Smooth muscle cell (in vitro differentiated cells): ENCODE data around the gene SAPCD1. TPM values are rescaled to one million over a fixed set of nuclear protein-coding genes. Genes with fewer than 3 reads are reported as not detected.

Experiments
- DNase-seq: peaks from one replicate; lab custom pipeline; 2025; ENCODE audit not compliant: unreplicated experiment; lab: John Stamatoyannopoulos, UW
- H2AFZ ChIP-seq: fragments of 200-600 bp; sonication (generic); 2 replicates; pipeline ENCODE4 v1.6.0; 2016; ENCODE audit warnings: antibody characterized with exemption, low read depth, mild to moderate bottlenecking
- H3F3A ChIP-seq: fragments of 200-600 bp; sonication (generic); 2 replicates; pipeline ENCODE4 v1.6.0; 2017; ENCODE audit warnings: antibody characterized with exemption, low read depth
- H3K27ac ChIP-seq: fragments of 200-600 bp; sonication (generic); 2 replicates; pipeline ENCODE4 v1.5.1; 2016; ENCODE audit warnings: low read depth, mild to moderate bottlenecking
- H3K27me3 ChIP-seq: fragments of 200-600 bp; sonication (generic); 2 replicates; pipeline ENCODE4 v1.6.1; 2016; ENCODE audit warnings: low read depth, mild to moderate bottlenecking
- H3K36me3 ChIP-seq: fragments of 200-600 bp; sonication (generic); 2 replicates; pipeline ENCODE4 v1.5.1; 2016; ENCODE audit warnings: low read depth
- H3K4me1 ChIP-seq: fragments of 200-600 bp; sonication (generic); 2 replicates; pipeline ENCODE4 v1.5.1; 2016; ENCODE audit warnings: low read depth
- H3K4me2 ChIP-seq: fragments of 200-600 bp; sonication (generic); 2 replicates; pipeline ENCODE4 v1.6.0; 2016; ENCODE audit warnings: mild to moderate bottlenecking
- H3K4me3 ChIP-seq: fragments of 200-600 bp; sonication (generic); 2 replicates; pipeline ENCODE4 v1.5.1; 2016; ENCODE audit warnings: mild to moderate bottlenecking
- H3K79me2 ChIP-seq: fragments of 200-600 bp; sonication (generic); 2 replicates; pipeline ENCODE4 v1.6.0; 2016; ENCODE audit warnings: low read depth, mild to moderate bottlenecking
- H3K9ac ChIP-seq: fragments of 200-600 bp; sonication (generic); 2 replicates; pipeline ENCODE4 v1.6.0; 2016; ENCODE audit warnings: low read depth
- H3K9me3 ChIP-seq: fragments of 200-600 bp; sonication (generic); replicated peaks from 2 replicates; pipeline ENCODE4 v1.5.1; 2016; ENCODE audit warnings: low read depth
- H4K20me1 ChIP-seq: fragments of 200-600 bp; sonication (generic); 2 replicates; pipeline ENCODE4 v1.6.0; 2016; ENCODE audit warnings: low read depth
- CTCF ChIP-seq: fragments of 200-600 bp; sonication (generic); IDR thresholded peaks from 2 replicates; pipeline ENCODE4 v1.5.1; 2017; ENCODE audit warnings: borderline replicate concordance, mild to moderate bottlenecking, antibody characterized with exemption; ENCODE audit not compliant: insufficient read depth, poor library complexity, severe bottlenecking
- WGBS: methylation state at CpG from one replicate; pipeline ENCODE4 v1.1.7; 2016; ENCODE audit warnings: low lambda C conversion rate; 5-methylcytosine and 5-hydroxymethylcytosine counted together
- polyA plus RNA-seq: library from polyadenylated mRNA; unstranded; fragments of >200 nt; fragmentation: Nextera tagmentation; extraction: Ambion mirVana; gene quantifications from 2 replicates; pipeline ENCODE4 v1.2.1, GENCODE V29; 2016
- total RNA-seq: library from RNA; depleted of rRNA; stranded (reverse); fragments of >200 nt; gene quantifications from 2 replicates; pipeline ENCODE4 v1.2.3, GENCODE V29; 2014

The SAPCD1 gene
- total and polyA plus RNA-seq, 2 experiments from 2014 or later = 1.4 TPM; not detected in 1

- TF ChIP-seq CTCF = no peak
- no peak overlapping the region for H3K9ac ChIP-seq
- H3K79me2 ChIP-seq = no peaks in the 10 kb centered on the region
- no peaks in the 10 kb centered on the region for H3K9me3 ChIP-seq
- no peaks in the 10 kb centered on the region for H3K27me3 ChIP-seq
- 95% methylated on average over 2 of the region's 2 CpGs for WGBS
- H3K36me3 ChIP-seq = no peaks in the 10 kb centered on the region
- DNase-seq = no peak
- no peaks in the 10 kb centered on the region for H4K20me1 ChIP-seq
- H3K27ac ChIP-seq = no peak overlapping the region
- no peaks in the 10 kb centered on the region for H3K4me1 ChIP-seq
- H2AFZ ChIP-seq = no peak overlapping the region
- no peak overlapping the region for H3K4me3 ChIP-seq
- H3K4me2 ChIP-seq = no peak overlapping the region
- H3F3A ChIP-seq = no peaks in the 10 kb centered on the region
Observed at GRCh38 chr6:31770860-31771259, 8.4 kb downstream of the SAPCD1 start.

GRCh38 chr6:31771992-31772358, 9.5 kb downstream of the SAPCD1 start:
- no peak overlapping the region for H3K4me3 ChIP-seq
- peaks cover 7% of the 10 kb centered on the region for H3K4me1 ChIP-seq
- WGBS = 49% methylated on average over 4 of the region's 4 CpGs
- H3K79me2 ChIP-seq = no peaks in the 10 kb centered on the region
- no peak overlapping the region for H2AFZ ChIP-seq
- H3K9ac ChIP-seq = no peak overlapping the region
- DNase-seq = no peak
- H3K4me2 ChIP-seq = no peak overlapping the region
- H4K20me1 ChIP-seq = no peaks in the 10 kb centered on the region
- H3F3A ChIP-seq = no peaks in the 10 kb centered on the region
- H3K27me3 ChIP-seq = no peaks in the 10 kb centered on the region
- no peaks in the 10 kb centered on the region for H3K36me3 ChIP-seq
- H3K27ac ChIP-seq = no peak overlapping the region
- H3K9me3 ChIP-seq = no peaks in the 10 kb centered on the region
- TF ChIP-seq CTCF = no peak

GRCh38 chr6:31775184-31775583, 12.7 kb downstream of the SAPCD1 start:
- Histone ChIP-seq H3K4me1 (peaks cover 8% of the 10 kb centered on the region), H3K27me3 (no peaks in the 10 kb centered on the region), H3K9ac (no peak overlapping the region), H4K20me1 (no peaks in the 10 kb centered on the region), H3K27ac (no peak overlapping the region), H3K4me2 (no peak overlapping the region), H3K79me2 (no peaks in the 10 kb centered on the region), H3F3A (peaks cover 11% of the 10 kb centered on the region), H2AFZ (no peak overlapping the region), H3K4me3 (no peak overlapping the region), H3K36me3 (no peaks in the 10 kb centered on the region), H3K9me3 (no peaks in the 10 kb centered on the region)
- DNase-seq = no peak
- TF ChIP-seq CTCF = no peak
- WGBS = 79% methylated on average over 3 of the region's 4 CpGs

- DNase-seq = no peak
- H3K79me2 ChIP-seq = no peaks in the 10 kb centered on the region
- no peak overlapping the region for H3K9ac ChIP-seq
- H3K4me1 ChIP-seq = peaks cover 8% of the 10 kb centered on the region
- 94% methylated on average over 32 of the region's 32 CpGs for whole genome bisulfite sequencing
- no peaks in the 10 kb centered on the region for H3K27me3 ChIP-seq
- H3K27ac ChIP-seq = no peak overlapping the region
- no peak for TF ChIP-seq CTCF
- no peak overlapping the region for H3K4me3 ChIP-seq
- H3K9me3 ChIP-seq = no peaks in the 10 kb centered on the region
- no peak overlapping the region for H2AFZ ChIP-seq
- peaks cover 11% of the 10 kb centered on the region for H3F3A ChIP-seq
- no peaks in the 10 kb centered on the region for H3K36me3 ChIP-seq
- H3K4me2 ChIP-seq = no peak overlapping the region
- H4K20me1 ChIP-seq = no peaks in the 10 kb centered on the region
Observed at GRCh38 chr6:31775633-31776484, 13.4 kb downstream of the SAPCD1 start.
